ENCODE data around the gene LHFPL6. TPM values are rescaled to one million over a fixed set of nuclear protein-coding genes. Genes with fewer than 3 reads are reported as not detected.

LHFPL6 gene
- 9.9 and 11.9 TPM in 2 replicates for total RNA-seq (2013; cell fraction: nucleolus; rRNA removed)
- total RNA-seq (2014; rRNA removed) (0.27 and 0.40 TPM in 2 replicates), total RNA-seq (2014; rRNA removed; fragmentation: Illumina TruSeq; extraction: Trizol) (0.32 and 0.45 TPM in 2 replicates), total RNA-seq (2021) (0.23 and 0.90 TPM in 2 replicates), polyA plus RNA-seq (2011; rRNA removed) (4.6 and 4.9 TPM in 2 replicates), polyA plus RNA-seq (2014; fragmentation: Illumina TruSeq; extraction: Trizol) (0.62 and 0.68 TPM in 2 replicates), polyA plus RNA-seq (2014; fragmentation: Nextera tagmentation; extraction: Ambion mirVana) (under 1 TPM; 0.11 to 0.20 TPM), polyA plus RNA-seq (2014; rRNA removed) (0.28 and 0.32 TPM in 2 replicates), polyA plus RNA-seq (2016; fragmentation: Nextera tagmentation; extraction: Ambion mirVana) (under 1 TPM; 0.42 to 0.45 TPM), polyA minus RNA-seq (2011; rRNA and poly(A)+ RNA removed) (8.2 and 12.0 TPM in 2 replicates), Bru-seq, nascent RNA (percentile 58 among the genes with signal in this experiment), BruChase-seq, experiment 1, labeled RNA remaining after a 6-hour chase (percentile 59 among the genes with signal in this experiment), BruChase-seq, experiment 2, labeled RNA remaining after a 2-hour chase (percentile 61 among the genes with signal in this experiment)
- 0.68 TPM for polyA plus RNA-seq (2011; ENCODE audit: low read depth)
- polyA plus RNA-seq (2011; cell fraction: cytosol; rRNA removed) = 5.3 and 7.5 TPM in 2 replicates
- 2.4 and 2.5 TPM in 2 replicates for polyA plus RNA-seq (2011; cell fraction: nucleus; rRNA removed)
- 1.2 and 1.6 TPM in 2 replicates for polyA plus RNA-seq (2012)
- polyA minus RNA-seq (2011; cell fraction: cytosol; rRNA and poly(A)+ RNA removed) = 1.1 and 1.7 TPM in 2 replicates
- polyA minus RNA-seq (2011; cell fraction: nucleus; rRNA and poly(A)+ RNA removed) = 9.9 and 18.2 TPM in 2 replicates
- long read RNA-seq, experiment 1, partial matches to known transcripts = 1 of 1 reads
- long read RNA-seq, experiment 1, other reads (novel, unspliced or antisense) = 0 of 1 reads
- long read RNA-seq, experiment 2, partial matches to known transcripts = 0 of 2 reads
- long read RNA-seq, experiment 2, other reads (novel, unspliced or antisense) = 2 of 2 reads

DNA sequence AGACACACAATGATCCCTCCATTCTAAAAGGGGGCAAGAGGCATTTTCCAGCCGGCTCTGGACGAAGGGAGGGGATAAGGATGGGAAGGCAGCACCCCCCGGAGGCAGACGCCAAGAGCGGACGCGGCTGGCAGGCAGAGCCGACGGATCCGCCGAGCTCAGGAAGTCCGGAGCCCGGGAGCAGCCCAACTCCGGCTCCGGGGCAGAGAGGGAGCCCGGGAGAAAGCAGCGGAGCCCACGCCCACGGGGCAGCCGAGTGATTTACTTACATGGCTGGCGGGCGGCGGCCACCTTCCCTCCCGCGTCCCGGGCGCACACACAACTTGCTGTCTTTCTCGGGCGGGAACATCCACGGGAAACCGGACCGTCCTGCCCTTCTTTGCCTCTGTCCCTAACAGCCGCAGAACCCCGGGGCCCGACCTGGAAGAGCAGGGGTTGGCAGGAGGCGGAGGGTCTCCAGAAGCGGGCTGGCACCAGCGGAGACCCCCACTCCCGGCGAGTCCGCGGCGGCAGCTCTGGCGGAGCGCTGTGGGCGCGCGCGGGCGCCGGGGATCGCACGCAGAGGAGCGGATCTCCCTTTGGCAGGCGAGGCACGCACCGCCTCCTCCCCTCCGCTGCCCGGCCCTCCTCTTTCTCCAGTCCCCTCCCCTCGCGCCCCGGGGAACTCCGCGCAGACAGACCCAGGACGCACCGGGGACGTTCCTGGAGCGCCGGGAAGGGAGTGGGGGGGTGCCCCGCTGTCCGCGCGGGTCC, at the start of gene LHFPL6:
Gene LHFPL6, minus strand, starts transcription at position 580 of the 753 bp plus-strand sequence.
- BruUV-seq (replicated peaks) = no TSS peak
- intact Hi-C loops (cut with micrococcal nuclease; ENCODE audit: unreplicated experiment) = loop anchor here (5.0 to 10.0 kb wide), 2 partner anchors 58 to 185 kb away; no protein-coding TSS in a partner anchor
- POLR2A ChIA-PET = interaction anchor here (0.6 to 1.7 kb wide), 2 partner anchors 29 to 46 kb away, joined by 3 to 6 read pairs; no protein-coding TSS in a partner anchor
- CTCF ChIA-PET = interaction anchor here (1.0 to 3.4 kb wide), 9 partner anchors 10 to 455 kb away, joined by 3 to 18 read pairs (median 4); no protein-coding TSS in a partner anchor
- SMC1A ChIA-PET (ENCODE audit: uncharacterized antibody, unreplicated experiment) = interaction anchor here (0.6 to 1.4 kb wide), 3 partner anchors 53 to 457 kb away, joined by 3 read pairs; no protein-coding TSS in a partner anchor
- peak within 1 kb of the TSS; percentile 59 for H3K9ac ChIP-seq (ENCODE audit: control insufficient read depth, insufficient read depth, low read length)
- FAIRE-seq (peak; percentile 41), DNase-seq (ENCODE audit: low read depth, low spot score) (no peak), ATAC-seq (peak; percentile 96)
- peak within 1 kb of the TSS; percentile 88 for H2AFZ ChIP-seq (ENCODE audit: control insufficient read depth, low read depth, low read length)
- no peaks in the 10 kb centered on the region for H4K20me1 ChIP-seq (ENCODE audit: control insufficient read depth, insufficient read depth)
- WGBS (ENCODE audit: insufficient coverage, insufficient replicate concordance, low lambda C conversion rate, missing lambda C conversion rate) = under 1% methylated on average over 26 of the region's 73 CpGs
- in situ Hi-C loops (cut with MboI) = no loop called here
- no peak within 1 kb of the TSS for H3K27ac ChIP-seq (ENCODE audit: control insufficient read depth, insufficient read depth)
- peak within 1 kb of the TSS; percentile 94 for H3K4me2 ChIP-seq (ENCODE audit: control insufficient read depth, insufficient read depth)
- H3K79me2 ChIP-seq (ENCODE audit: control insufficient read depth, insufficient read depth, low read length) = no peaks in the 10 kb centered on the region
- no peaks in the 10 kb centered on the region for H3K36me3 ChIP-seq (ENCODE audit: control insufficient read depth in 2 of 2, insufficient read depth in 2 of 2, low read length in 1 of 2)
- no peaks in the 10 kb centered on the region for H3K9me3 ChIP-seq (replicated peaks; ENCODE audit: control insufficient read depth, insufficient read depth, low read length)
- peaks cover 0 to 5% of the 10 kb centered on the region in 2 experiments; a peak in 3 of 4 replicates for H3K27me3 ChIP-seq (replicated peaks in 1 of 2; ENCODE audit: control insufficient read depth in 2 of 2, insufficient read depth in 2 of 2, low read length in 1 of 2)
- H3K4me3 ChIP-seq = peak within 1 kb of the TSS; percentile 58
- RAD21 ChIA-PET (ENCODE audit: unreplicated experiment) = interaction anchor here (1.7 to 5.1 kb wide), 2 partner anchors 185 to 188 kb away, joined by 9 to 21 read pairs; no protein-coding TSS in a partner anchor
- H3K4me1 ChIP-seq (ENCODE audit: control insufficient read depth, insufficient read depth, low read length) = no peaks in the 10 kb centered on the region; the same call in 1 of the 2 replicates
- TF ChIP-seq BACH1 (IDR thresholded peaks at IDR 0.05; ENCODE audit: borderline replicate concordance) (peak; percentile 79), MEF2A (IDR thresholded peaks at IDR 0.05; ENCODE audit: insufficient read depth, low read depth, low read length) (no peak), BRCA1 (IDR thresholded peaks at IDR 0.05; ENCODE audit: low read depth, low read length) (no peak), SIN3A (IDR thresholded peaks at IDR 0.05; ENCODE audit: low read depth, low read length) (0 out of 2 replicates have a peak, but pooled peaks have one; percentile 6), IKZF2 (IDR thresholded peaks at IDR 0.05) (peak; percentile 54 to 58), POLR2A (IDR thresholded peaks at IDR 0.05; ENCODE audit: low read depth, low read length) (peak; percentile 53), DPF2 (IDR thresholded peaks at IDR 0.05) (peak; percentile 76), NFXL1 (IDR thresholded peaks at IDR 0.05; ENCODE audit: borderline replicate concordance) (no peak), IKZF1 (conservative IDR thresholded peaks at IDR 0.05) (peak; percentile 85), RB1 (IDR thresholded peaks at IDR 0.05; ENCODE audit: borderline replicate concordance) (peak; percentile 43; the same call in 1 of the 2 replicates), LARP7 (IDR thresholded peaks at IDR 0.05) (peak; percentile 44; the same call in 1 of the 2 replicates), SMARCA5 (IDR thresholded peaks at IDR 0.05) (peak; percentile 60), RAD51 (IDR thresholded peaks at IDR 0.05) (no peak), TCF3 (IDR thresholded peaks at IDR 0.05; ENCODE audit: borderline replicate concordance, insufficient read depth, low read depth, low read length) (no peak), GATAD2B (conservative IDR thresholded peaks at IDR 0.05; ENCODE audit: low read depth) (peak; percentile 76)
- TF ChIP-seq, protein P1, sequence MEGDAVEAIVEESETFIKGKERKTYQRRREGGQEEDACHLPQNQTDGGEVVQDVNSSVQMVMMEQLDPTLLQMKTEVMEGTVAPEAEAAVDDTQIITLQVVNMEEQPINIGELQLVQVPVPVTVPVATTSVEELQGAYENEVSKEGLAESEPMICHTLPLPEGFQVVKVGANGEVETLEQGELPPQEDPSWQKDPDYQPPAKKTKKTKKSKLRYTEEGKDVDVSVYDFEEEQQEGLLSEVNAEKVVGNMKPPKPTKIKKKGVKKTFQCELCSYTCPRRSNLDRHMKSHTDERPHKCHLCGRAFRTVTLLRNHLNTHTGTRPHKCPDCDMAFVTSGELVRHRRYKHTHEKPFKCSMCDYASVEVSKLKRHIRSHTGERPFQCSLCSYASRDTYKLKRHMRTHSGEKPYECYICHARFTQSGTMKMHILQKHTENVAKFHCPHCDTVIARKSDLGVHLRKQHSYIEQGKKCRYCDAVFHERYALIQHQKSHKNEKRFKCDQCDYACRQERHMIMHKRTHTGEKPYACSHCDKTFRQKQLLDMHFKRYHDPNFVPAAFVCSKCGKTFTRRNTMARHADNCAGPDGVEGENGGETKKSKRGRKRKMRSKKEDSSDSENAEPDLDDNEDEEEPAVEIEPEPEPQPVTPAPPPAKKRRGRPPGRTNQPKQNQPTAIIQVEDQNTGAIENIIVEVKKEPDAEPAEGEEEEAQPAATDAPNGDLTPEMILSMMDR (IDR thresholded peaks at IDR 0.05 in 2 of 3, conservative IDR thresholded peaks at IDR 0.05 in 1 of 3; ENCODE audit: control insufficient read depth in 2 of 3, extremely low read depth in 1 of 3, insufficient read depth in 1 of 3, low read depth in 3 of 3, low read length in 3 of 3) = peak; percentile 9 to 23 (median 11); a peak in 3 of 6 replicates
- TF ChIP-seq, protein P2, sequence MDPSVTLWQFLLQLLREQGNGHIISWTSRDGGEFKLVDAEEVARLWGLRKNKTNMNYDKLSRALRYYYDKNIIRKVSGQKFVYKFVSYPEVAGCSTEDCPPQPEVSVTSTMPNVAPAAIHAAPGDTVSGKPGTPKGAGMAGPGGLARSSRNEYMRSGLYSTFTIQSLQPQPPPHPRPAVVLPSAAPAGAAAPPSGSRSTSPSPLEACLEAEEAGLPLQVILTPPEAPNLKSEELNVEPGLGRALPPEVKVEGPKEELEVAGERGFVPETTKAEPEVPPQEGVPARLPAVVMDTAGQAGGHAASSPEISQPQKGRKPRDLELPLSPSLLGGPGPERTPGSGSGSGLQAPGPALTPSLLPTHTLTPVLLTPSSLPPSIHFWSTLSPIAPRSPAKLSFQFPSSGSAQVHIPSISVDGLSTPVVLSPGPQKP (IDR thresholded peaks at IDR 0.05; ENCODE audit: low read depth, low read length) = no peak
